Measurements from ENCODE around the gene ZHX3.

DNA sequence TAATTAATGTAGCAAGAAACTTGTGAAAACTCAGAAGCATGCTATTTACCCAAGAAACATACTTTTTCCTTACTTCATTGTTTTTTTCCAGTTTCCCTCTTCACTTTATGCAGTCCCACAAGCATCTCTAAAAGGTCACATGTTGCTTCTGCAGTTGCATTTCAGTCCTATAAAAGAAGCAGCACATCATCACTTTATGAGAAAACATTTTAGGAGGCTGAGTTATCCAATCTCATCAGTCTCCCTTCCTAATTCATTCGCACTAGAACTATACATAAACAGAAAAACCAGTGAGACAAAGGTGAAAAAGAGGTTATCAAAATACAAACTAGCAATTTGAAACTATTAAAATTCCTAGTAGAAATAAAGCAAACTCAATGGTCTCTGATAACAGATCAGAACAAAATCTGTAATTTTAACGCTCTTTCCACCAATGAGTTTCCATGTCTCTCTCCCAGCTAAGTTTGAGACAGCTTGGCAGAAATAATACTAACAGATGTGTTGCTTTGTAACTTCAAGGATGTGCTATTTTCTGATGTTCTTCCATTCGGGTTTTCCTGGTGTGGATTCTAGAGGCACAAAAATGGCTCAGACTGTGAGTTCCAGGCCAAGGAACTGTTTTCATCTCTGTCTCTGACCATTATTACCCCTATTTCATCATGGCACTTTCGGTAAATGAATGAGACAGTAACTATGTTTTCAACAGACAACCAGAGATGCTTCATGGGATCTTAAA is 48.4 kb downstream of the ZHX3 start:
- TF ChIP-seq CREB1 (IDR thresholded peaks at IDR 0.05; ENCODE audit: low read depth) (no peak), ETV6 (conservative IDR thresholded peaks at IDR 0.05 in 1 of 2, IDR thresholded peaks at IDR 0.05 in 1 of 2; ENCODE audit: borderline replicate concordance in 1 of 2, low read depth in 1 of 2) (no peak), PAX5 (IDR thresholded peaks at IDR 0.05; ENCODE audit: borderline replicate concordance, low read depth, low read length) (no peak), POLR2A (IDR thresholded peaks at IDR 0.05; ENCODE audit: low read depth, low read length) (no peak), CHD4 (IDR thresholded peaks at IDR 0.05) (no peak), SPI1 (IDR thresholded peaks at IDR 0.05; ENCODE audit: borderline replicate concordance, insufficient read depth, low read depth, low read length) (no peak), MYC (IDR thresholded peaks at IDR 0.05; ENCODE audit: insufficient read depth, insufficient read length, insufficient replicate concordance, low read length, severe bottlenecking) (no peak), TCF7 (IDR thresholded peaks at IDR 0.05; ENCODE audit: borderline replicate concordance) (no peak), SUZ12 (IDR thresholded peaks at IDR 0.05; ENCODE audit: unreplicated experiment) (no peak), EP300 (IDR thresholded peaks at IDR 0.05; ENCODE audit: borderline replicate concordance in 1 of 2, control insufficient read depth in 1 of 2, low read depth in 2 of 2, low read length in 2 of 2) (no peak), CHD1 (IDR thresholded peaks at IDR 0.05; ENCODE audit: low read depth, low read length) (no peak), EGR1 (IDR thresholded peaks at IDR 0.05; ENCODE audit: borderline replicate concordance in 1 of 2, low read depth in 2 of 2, low read length in 2 of 2) (no peak)
- TF ChIP-seq, protein P1, sequence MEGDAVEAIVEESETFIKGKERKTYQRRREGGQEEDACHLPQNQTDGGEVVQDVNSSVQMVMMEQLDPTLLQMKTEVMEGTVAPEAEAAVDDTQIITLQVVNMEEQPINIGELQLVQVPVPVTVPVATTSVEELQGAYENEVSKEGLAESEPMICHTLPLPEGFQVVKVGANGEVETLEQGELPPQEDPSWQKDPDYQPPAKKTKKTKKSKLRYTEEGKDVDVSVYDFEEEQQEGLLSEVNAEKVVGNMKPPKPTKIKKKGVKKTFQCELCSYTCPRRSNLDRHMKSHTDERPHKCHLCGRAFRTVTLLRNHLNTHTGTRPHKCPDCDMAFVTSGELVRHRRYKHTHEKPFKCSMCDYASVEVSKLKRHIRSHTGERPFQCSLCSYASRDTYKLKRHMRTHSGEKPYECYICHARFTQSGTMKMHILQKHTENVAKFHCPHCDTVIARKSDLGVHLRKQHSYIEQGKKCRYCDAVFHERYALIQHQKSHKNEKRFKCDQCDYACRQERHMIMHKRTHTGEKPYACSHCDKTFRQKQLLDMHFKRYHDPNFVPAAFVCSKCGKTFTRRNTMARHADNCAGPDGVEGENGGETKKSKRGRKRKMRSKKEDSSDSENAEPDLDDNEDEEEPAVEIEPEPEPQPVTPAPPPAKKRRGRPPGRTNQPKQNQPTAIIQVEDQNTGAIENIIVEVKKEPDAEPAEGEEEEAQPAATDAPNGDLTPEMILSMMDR (IDR thresholded peaks at IDR 0.05 in 2 of 3, conservative IDR thresholded peaks at IDR 0.05 in 1 of 3; ENCODE audit: control insufficient read depth in 2 of 3, extremely low read depth in 1 of 3, insufficient read depth in 1 of 3, low read depth in 3 of 3, low read length in 3 of 3): no peak
- TF ChIP-seq, protein P2, sequence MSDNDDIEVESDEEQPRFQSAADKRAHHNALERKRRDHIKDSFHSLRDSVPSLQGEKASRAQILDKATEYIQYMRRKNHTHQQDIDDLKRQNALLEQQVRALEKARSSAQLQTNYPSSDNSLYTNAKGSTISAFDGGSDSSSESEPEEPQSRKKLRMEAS (IDR thresholded peaks at IDR 0.05; ENCODE audit: low read depth, low read length): no peak
